Uterus (tissue), 2 donors: ENCODE data around the gene AGBL1.

Experiments used
- POLR2A ChIP-seq, 2 donors: fragments of 450-650 bp; IDR thresholded peaks; one replicate each; pipeline ENCODE4 v1.6.1; 2016; ENCODE audit warnings: antibody characterized with exemption in 2 of 2, mild to moderate bottlenecking in 1 of 2, moderate library complexity in 1 of 2
- TF ChIP-seq, protein P1 (sequence below), 4 experiments: fragments of 200-600 bp in 2 of 4; fragments of 450-650 bp in 2 of 4; sonication (generic) in 2 of 4; IDR thresholded peaks; one replicate each; pipeline ENCODE4 v1.5.1; 2016 to 2019; ENCODE audit warnings: antibody characterized with exemption in 4 of 4, mild to moderate bottlenecking in 2 of 4, moderate library complexity in 1 of 4

DNA sequence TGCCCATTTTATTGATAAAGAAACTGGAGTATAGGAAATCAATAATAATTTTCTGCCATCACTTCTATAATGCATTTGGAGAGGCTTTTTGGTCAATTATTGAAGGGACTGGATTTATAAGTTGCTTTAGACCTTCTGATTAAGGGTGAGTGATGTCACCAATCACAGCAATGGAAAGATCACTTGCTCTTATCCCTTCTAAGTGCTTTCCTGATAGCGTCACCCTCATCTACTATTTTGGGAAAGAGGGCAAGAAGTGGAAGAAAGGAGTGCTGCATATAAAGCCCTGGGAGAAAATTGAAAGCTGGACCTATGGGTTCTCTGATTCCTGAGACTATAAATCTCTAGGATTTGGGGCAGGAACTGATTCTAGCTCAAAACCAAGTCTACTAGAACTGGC, 771.3 kb downstream of the AGBL1 start:
- TF ChIP-seq, protein P1, sequence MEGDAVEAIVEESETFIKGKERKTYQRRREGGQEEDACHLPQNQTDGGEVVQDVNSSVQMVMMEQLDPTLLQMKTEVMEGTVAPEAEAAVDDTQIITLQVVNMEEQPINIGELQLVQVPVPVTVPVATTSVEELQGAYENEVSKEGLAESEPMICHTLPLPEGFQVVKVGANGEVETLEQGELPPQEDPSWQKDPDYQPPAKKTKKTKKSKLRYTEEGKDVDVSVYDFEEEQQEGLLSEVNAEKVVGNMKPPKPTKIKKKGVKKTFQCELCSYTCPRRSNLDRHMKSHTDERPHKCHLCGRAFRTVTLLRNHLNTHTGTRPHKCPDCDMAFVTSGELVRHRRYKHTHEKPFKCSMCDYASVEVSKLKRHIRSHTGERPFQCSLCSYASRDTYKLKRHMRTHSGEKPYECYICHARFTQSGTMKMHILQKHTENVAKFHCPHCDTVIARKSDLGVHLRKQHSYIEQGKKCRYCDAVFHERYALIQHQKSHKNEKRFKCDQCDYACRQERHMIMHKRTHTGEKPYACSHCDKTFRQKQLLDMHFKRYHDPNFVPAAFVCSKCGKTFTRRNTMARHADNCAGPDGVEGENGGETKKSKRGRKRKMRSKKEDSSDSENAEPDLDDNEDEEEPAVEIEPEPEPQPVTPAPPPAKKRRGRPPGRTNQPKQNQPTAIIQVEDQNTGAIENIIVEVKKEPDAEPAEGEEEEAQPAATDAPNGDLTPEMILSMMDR (IDR thresholded peaks at IDR 0.05): no peak
- no peak for TF ChIP-seq POLR2A (IDR thresholded peaks at IDR 0.05)
